ENCODE measurements around the gene UBAP1L. TPM values are rescaled to one million over a fixed set of nuclear protein-coding genes. Genes with fewer than 3 reads are reported as not detected.
A peak's percentile ranks its signal among the peaks of the same experiment; 100 is the strongest.

The UBAP1L gene
- total RNA-seq (2012; rRNA removed) (0.28 and 0.36 TPM in 2 replicates), polyA plus RNA-seq (2012; rRNA removed) (1.1 TPM in 2 replicates), Bru-seq, nascent RNA (percentile 73 among the genes with signal in this experiment), BruChase-seq, experiment 1, labeled RNA remaining after a 6-hour chase (percentile 95 among the genes with signal in this experiment), BruChase-seq, experiment 2, labeled RNA remaining after a 2-hour chase (percentile 95 among the genes with signal in this experiment)
- polyA plus RNA-seq (2012; cell fraction: cytosol; rRNA removed) = 0.19 and 0.24 TPM in 2 replicates
- polyA plus RNA-seq (2012; cell fraction: nucleus; rRNA removed; ENCODE audit: low replicate concordance) = 13.5 and 14.9 TPM in 2 replicates
- long read RNA-seq = 0 reads

GRCh38 chr15:65115086-65115485 lies at the start of gene UBAP1L:
Gene UBAP1L, minus strand, starts transcription at chr15:65115200. Its CDS starts 8,985 bp downstream, at chr15:65106215.
- Histone ChIP-seq H3K9me3 (ENCODE audit: control insufficient read depth, insufficient read depth, low read length) (no peaks in the 10 kb centered on the region), H2AFZ (replicated peaks; ENCODE audit: low read length, poor library complexity) (no peak within 1 kb of the TSS), H3K9me1 (ENCODE audit: insufficient read depth, low read length) (peaks cover 9% of the 10 kb centered on the region; the same call in 1 of the 2 replicates), H4K5ac (ENCODE audit: low read depth, low read length) (no peak within 1 kb of the TSS), H2BK15ac (ENCODE audit: low read depth, low read length) (no peak within 1 kb of the TSS), H2BK120ac (ENCODE audit: low read depth, low read length) (no peak within 1 kb of the TSS), H4K8ac (ENCODE audit: low read depth in 2 of 2, low read length in 2 of 2) (no peak within 1 kb of the TSS), H3K27ac (ENCODE audit: insufficient read depth, low read length) (no peak within 1 kb of the TSS), H3K27me3 (ENCODE audit: control insufficient read depth, insufficient read depth, low read length) (no peaks in the 10 kb centered on the region), H3K23ac (ENCODE audit: low read depth, low read length) (no peak within 1 kb of the TSS), H4K20me1 (ENCODE audit: insufficient read depth, low read length) (peaks cover 10% of the 10 kb centered on the region), H2BK5ac (ENCODE audit: low read depth, low read length, poor library complexity, severe bottlenecking) (no peak within 1 kb of the TSS), H3K9ac (ENCODE audit: low read depth, low read length) (no peak within 1 kb of the TSS), H3K14ac (replicated peaks; ENCODE audit: low read depth, low read length) (no peak within 1 kb of the TSS), H3K18ac (ENCODE audit: low read depth, low read length) (no peak within 1 kb of the TSS), H3K4me3 (ENCODE audit: insufficient read depth, low read depth, low read length) (no peak within 1 kb of the TSS), H2AK9ac (replicated peaks; ENCODE audit: low read depth, low read length, poor library complexity) (no peak within 1 kb of the TSS), H2BK20ac (ENCODE audit: low read depth, low read length) (no peak within 1 kb of the TSS), H3K56ac (ENCODE audit: extremely low read depth, insufficient read depth, low read length) (no peak within 1 kb of the TSS), H3K36me3 (ENCODE audit: control insufficient read depth, insufficient read depth, low read length) (peaks cover 30% of the 10 kb centered on the region), H4K91ac (ENCODE audit: insufficient read depth, low read depth, low read length) (no peak within 1 kb of the TSS), H3K79me1 (ENCODE audit: low read depth in 1 of 2, low read length in 2 of 2) (peaks cover 8 to 9% of the 10 kb centered on the region in 2 experiments; a peak in 3 of 4 replicates), H2AK5ac (ENCODE audit: low read depth, low read length) (no peak within 1 kb of the TSS), H3K4me2 (ENCODE audit: low read depth, low read length) (no peak within 1 kb of the TSS), H3K4me1 (ENCODE audit: control insufficient read depth, insufficient read depth, low read length) (no peaks in the 10 kb centered on the region), H3K4ac (ENCODE audit: low read depth, low read length) (no peak within 1 kb of the TSS)
- dilution Hi-C loops (cut with HindIII; ENCODE audit: low sequenced_read_pairs, unreplicated experiment) = no loop called here
- CTCF ChIA-PET = no interaction called here
- no CpG with 5 or more reads among the region's 2 CpGs for WGBS, 2 experiments (ENCODE audit: extremely low coverage in 2 of 2, insufficient read length in 1 of 2)
- TF ChIP-seq RFX5 (IDR thresholded peaks at IDR 0.05; ENCODE audit: low read depth, low read length) (no peak), RCOR1 (IDR thresholded peaks at IDR 0.05; ENCODE audit: insufficient replicate concordance, low read length) (no peak), CEBPB (IDR thresholded peaks at IDR 0.05; ENCODE audit: low read depth, low read length) (no peak), NFE2L2 (IDR thresholded peaks at IDR 0.05; ENCODE audit: low read depth, low read length) (no peak), POLR2A (IDR thresholded peaks at IDR 0.05; ENCODE audit: low read depth, low read length) (no peak), MAZ (IDR thresholded peaks at IDR 0.05; ENCODE audit: borderline replicate concordance, low read depth, low read length) (no peak), ELK1 (IDR thresholded peaks at IDR 0.05; ENCODE audit: borderline replicate concordance, low read depth, low read length) (no peak), FOS (IDR thresholded peaks at IDR 0.05; ENCODE audit: low read depth, low read length) (no peak), CTCF (conservative IDR thresholded peaks at IDR 0.05; ENCODE audit: low read depth, low read length) (no peak), RAD21 (IDR thresholded peaks at IDR 0.05; ENCODE audit: low read length) (no peak), MAFK (IDR thresholded peaks at IDR 0.05; ENCODE audit: low read depth, low read length) (no peak), MXI1 (IDR thresholded peaks at IDR 0.05; ENCODE audit: borderline replicate concordance, low read depth, low read length) (no peak), BHLHE40 (IDR thresholded peaks at IDR 0.05; ENCODE audit: low read depth, low read length) (no peak), CHD1 (IDR thresholded peaks at IDR 0.05; ENCODE audit: low read depth, low read length) (no peak), USF2 (IDR thresholded peaks at IDR 0.05; ENCODE audit: low read depth, low read length) (no peak), SMC3 (IDR thresholded peaks at IDR 0.05; ENCODE audit: low read depth, low read length) (no peak)
- POLR2A ChIA-PET (ENCODE audit: unreplicated experiment) = no interaction called here
- DNase-seq (no peak), ATAC-seq (ENCODE audit: low read depth) (no peak)
- in situ Hi-C loops (cut with MboI; ENCODE audit: low sequenced_read_pairs) = no loop called here
- no TSS peak for BruUV-seq (replicated peaks)
- intact Hi-C loops (cut with micrococcal nuclease) = loop anchor here (10.0 kb wide), 1 partner anchor 50 kb away; no protein-coding TSS in a partner anchor
